GM10847 (cell line): ENCODE results near the gene GALNT2.

Experiments used
- POLR2A ChIP-seq: IDR thresholded peaks from 2 replicates; pipeline ENCODE4 v1.6.1; 2011; ENCODE audit not compliant: insufficient read length; ENCODE audit errors: extremely low read depth

The GALNT2 gene

DNA sequence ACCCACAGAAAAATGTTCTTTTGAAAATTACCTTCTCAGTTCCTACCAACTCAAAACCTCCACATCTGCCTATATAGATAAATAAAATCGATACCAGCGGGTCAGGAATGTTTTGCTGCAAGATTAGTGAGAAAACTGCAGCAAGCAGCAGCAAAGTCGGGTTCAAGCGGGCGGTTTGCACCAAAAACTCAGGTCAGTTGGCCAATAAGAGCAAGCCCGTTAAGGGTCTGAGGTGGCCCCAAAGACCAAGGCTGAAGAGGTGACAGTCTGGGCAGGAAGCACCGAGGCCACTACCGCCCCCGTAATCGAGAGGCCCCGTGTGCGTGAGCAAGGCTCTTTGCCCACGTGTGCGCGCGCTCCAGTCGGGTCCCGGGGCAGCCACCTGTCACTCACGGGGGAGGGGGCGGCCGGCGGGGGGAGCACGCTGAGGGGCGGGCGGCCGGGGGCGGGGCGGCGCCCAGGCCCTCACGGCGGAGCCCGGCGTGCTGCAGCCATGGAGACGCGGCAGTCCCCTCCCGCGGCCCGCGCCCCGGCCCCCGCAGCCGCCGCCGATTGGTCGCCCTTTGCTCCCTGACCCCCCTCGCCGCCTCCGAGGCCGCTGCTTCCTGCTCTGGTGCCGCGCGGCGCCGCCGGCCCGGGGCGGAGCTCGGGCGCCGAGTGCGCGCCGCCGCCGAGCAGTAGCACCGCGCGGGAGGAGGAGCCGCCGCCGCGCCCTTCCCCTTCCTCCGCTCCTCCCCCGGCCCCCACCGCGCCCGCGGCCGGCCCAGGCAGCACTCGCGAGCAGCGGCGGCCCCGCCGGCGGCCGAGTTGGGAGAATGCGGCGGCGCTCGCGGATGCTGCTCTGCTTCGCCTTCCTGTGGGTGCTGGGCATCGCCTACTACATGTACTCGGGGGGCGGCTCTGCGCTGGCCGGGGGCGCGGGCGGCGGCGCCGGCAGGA, at the start of gene GALNT2:
Gene GALNT2, plus strand, starts transcription at position 773 of the 939 bp plus-strand sequence. Its CDS starts 43 bp downstream, at position 816.
- TF ChIP-seq POLR2A: peak; percentile 93

DNA sequence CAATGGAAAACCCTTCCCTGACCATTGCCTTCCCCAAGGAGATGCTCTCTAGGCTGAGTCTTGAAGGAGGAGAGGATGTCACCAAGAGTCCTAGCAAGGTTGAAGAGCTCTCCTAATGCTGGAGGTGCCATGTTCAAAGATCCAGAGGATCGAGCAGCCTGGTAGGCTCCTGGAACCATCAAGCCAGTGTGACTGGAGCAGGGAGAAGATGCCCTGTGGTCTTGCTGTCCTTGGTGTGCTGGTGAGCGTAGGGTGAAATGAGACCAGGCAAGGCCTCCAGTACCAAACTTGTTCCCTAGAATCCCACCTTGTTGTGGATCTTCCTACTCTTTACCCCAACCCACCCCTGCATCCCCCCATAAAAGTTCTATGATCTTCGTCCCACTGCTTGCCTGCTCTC, 46.6 kb upstream of the GALNT2 start:
- no peak for TF ChIP-seq POLR2A

DNA sequence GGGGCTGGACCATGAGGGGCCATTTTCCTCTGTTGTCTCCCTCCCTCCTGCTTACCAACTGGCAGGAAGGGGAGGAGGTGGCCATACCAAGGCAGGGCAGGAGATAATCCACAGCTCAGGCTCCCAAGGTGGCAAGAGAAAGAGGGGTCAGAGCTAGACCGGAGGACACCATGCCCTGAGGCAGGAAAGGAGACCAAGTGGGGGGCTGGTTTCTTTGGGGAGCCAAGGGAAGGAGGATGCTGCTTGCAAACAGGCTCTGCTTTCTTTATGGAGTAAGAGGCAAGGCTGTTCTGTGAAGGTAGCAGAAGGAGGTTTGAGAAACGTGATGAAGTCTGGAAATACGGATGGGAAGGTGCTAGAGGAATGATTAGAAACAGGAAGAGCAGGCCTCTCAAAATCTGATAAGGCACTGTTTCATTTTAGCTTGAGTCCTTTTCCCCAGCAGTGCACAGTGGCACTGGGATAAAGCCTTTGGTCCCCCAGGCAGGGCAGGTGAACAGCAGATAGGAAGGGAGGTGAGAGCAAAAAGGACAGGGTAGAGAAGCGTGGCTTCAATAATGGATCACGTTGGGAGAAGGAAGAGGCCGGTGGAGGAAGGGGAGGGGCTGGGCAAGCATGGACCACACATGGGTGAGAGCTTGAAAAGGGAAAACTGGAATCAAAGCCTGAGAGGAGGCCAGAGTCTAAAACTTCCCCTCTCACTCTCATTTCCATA, 44.2 kb upstream of the GALNT2 start:
- TF ChIP-seq POLR2A: no peak

DNA sequence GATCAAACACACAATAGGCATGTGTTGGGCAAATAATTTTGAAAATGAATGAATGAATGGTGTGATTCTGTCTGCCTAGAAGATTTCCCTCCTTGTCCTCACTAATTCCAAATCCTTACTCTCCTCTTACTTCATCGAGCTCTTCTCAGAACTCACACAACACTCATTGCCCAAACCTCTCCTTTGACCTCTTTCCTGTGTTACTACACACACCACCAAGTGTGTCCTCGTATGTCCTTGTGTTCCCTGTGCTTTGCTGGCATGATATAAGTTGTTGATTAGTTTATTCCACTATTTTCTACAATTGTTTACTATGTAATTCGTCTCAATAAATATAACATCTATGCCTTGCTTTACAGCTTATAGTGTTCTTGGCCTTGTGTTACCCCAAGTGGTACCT, 41.4 kb upstream of the GALNT2 start:
- TF ChIP-seq POLR2A: no peak

DNA sequence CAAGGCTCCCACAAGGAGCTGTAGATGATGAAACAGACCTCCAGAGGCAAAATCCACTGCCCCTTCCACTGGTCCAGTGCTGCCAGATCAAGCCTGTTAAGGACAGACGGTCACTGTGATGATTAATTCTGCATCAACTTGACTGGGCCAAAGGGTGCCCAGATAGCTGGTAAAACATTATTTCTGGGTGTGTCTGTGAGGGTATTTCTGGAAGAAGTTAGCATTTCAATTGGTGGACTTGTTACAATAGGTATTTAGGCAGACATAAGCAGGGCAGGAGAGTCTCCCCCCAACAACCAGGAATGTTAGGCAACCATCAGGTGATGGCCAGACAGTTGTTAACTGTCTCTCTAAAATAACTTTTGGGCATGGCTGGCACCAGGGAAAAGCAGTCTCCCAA, 40.9 kb upstream of the GALNT2 start:
- TF ChIP-seq POLR2A: no peak

DNA sequence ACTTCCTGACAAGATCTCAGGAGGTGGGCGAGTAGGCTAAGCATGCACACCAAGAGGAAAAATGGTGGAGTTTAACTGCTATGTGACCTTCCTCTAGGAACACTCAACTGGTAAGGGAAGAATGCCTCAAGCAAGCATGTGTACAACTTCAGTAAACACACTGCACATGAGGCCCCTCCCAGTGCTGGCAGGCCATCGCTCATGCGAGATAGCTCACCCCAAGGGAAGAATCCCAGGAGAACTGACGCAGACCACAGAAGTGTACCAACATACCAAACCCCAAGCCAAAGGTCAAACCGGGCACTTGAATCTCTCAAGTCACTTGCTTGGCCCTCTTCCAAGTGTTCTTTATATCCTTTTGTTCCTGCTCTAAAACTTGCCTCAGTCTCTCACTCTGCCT, 40.5 kb upstream of the GALNT2 start:
- TF ChIP-seq POLR2A: no peak

DNA sequence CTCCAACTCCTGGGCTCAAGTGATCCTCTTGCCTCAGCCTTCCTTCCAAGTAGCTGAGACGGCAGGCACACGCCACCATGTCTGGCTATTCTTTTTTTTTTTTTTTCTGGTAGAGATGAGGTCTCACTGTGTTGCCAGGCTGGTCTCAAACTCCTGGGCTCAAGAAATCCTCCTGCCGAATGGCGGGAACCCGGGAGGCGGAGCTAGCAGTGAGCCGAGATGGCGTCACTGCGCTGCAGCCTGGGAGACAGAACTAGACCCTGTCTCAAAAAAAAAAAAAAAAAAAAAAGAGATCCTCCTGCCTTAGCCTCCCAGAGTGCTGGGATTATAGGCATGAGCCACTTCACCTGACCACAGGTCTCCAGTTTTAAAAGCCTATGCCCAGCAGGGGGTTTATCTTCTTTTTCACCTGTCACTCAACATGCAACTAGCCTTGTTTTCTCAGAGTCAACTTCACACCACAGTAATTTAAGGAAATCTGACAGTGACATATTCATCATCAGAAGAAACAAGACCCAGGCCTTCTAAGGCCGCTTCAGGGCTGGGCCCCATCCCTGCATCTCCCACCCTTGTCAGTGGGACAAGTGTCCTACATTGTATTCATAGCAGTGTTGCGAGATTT, 38.3 kb upstream of the GALNT2 start:
- no peak for TF ChIP-seq POLR2A

DNA sequence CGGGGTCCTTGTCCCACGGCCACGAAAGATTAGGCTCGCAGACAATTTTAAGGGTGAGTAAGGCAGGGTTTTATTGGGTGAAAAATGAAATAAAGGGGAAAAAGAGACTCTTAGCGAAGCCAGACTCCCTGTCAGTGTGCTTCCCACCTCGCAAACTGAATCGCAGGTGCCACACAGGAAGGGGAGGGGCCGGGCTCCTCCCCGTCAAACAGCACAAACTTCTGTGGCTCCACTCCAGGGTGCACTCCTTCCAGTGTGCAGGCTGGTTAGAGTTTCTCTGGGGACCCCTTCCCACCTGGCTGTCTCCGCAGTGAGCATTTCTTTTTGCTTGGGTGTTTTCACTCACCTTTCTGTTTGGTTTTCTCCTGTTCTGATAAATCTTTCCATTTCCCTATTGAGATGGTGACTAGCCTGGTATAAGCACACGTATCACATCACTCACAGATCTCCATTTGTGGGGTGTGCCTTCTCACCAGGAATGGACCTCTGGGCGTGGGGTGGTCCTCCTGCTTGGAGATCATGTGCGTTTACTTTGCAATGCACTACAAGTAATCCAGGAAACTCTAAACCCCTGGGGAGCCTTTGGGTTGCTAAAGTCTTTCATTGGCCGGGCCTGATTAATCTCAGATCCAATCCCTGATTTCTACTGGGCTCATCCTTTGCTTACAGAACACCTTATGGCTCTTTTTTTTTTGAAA, 37.6 kb upstream of the GALNT2 start:
- no peak for TF ChIP-seq POLR2A

DNA sequence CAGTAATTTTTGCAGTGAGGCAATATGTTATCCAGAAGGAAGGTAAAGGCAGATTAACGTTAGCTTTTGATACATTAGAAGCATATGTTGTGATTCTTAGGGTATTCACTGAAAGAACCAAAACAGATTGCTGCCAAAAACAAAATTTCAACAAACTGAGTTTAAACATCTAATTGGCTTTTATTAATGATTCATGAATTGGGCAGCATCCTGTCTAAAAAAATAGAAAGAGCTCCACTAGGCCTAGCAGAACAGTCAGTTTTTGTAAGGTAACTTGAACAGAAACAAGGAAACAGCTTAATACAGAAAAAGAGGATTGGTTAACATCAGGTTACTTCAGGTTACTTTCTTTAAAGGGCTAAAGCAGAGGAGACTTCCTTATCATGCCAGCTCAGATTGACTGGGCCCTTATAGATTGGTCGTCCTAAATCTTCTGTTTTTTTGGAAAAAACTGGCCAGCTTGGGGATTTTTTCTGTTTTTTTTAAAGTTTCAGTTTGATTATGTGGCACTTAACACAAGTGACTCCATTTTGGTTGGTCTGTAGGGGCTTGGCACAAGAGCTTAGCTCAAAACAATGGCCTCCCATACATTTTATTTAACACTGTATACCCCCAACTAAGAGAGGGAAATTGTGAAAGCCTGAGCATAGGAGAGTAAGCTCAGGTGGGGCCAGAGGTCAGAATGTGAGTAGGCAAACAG, 36.8 kb upstream of the GALNT2 start:
- TF ChIP-seq POLR2A: no peak

DNA sequence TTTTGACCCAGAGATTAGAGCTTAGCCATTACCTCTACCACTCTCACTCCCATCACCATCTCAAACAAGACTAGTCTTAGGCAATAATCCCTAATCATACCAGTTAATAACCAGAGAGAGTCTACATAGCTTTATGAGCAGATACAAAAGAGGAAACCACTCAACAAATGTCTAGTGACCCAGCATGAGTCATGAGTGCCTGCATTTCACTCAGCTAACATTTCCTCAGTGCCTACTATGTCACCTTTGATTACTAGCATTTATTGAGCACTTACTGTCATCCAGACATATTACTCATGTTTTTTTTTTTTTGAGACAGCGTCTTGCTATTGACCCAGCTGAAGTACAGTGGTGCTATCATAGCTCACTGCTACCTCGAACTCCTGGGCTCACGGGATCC, 35.9 kb upstream of the GALNT2 start:
- no peak for TF ChIP-seq POLR2A

DNA sequence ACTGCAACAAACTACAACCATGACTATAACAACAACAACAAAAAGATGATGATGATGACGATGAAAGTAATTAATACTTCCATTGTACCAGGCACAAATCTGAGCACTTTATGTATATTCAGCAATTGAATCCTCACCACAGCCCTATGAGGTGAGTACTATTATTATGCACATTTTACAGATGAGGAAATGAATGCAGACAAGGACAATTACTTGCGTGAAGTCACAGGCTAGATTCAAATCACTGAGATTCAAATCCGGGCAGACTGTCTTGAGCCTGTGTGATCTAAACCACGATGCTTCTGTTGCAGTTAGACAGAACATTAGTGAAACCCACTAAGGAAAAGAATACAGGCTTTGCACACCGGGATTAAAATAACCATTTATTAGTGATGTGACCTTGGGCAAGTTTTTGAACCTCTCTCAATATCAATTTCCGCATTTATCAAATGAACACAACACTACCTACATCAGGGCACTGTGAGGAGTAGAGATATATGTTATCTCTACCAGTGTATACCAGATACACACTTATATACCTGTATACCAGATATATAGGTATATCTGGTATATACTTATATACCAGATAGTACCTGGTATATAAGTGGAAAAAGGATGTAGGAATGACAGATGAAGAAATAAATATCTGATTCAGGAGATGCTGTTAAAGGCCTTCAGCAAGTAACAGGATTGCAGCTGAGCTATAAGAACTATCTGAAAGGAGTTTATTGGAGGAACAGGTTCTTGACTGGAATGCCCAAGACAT, 34.3 kb upstream of the GALNT2 start:
- TF ChIP-seq POLR2A: no peak

DNA sequence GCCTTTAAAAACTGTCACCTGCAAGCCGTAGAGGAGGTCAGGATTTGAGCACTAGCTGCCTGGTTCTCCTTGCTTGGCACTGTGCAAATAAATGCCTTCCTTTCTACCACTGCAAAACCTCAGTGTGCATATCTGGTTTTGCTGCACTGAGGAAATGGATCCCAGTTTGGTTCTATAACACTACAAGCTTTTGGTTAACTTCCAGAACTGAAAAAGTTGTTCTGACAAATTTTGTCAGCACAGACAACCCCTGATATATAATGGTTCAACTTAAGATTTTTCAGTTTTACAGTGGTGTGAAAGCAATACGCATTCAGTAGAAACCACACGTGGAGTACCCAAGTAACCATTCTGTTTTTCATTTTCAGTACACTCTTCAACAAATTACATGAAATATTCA, 29.8 kb upstream of the GALNT2 start:
- no peak for TF ChIP-seq POLR2A

DNA sequence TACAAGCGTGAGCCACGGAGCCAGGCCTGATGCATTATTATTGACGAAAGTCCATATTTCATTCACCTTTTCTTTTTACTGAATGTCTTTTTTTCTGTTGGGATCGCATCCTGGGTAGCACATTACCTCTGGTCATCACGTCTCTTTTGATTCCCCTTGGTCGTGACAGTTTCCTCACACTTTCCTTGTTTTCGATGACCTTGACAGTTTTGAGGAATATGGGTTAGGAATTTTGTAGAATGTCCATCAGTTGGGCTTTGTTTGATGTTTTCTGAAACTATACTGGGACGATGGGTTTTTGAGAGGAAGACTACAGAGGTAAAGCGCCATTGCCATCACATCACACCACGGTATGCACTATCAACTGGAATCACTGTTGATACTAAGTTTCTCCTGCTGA, 26.6 kb upstream of the GALNT2 start:
- no peak for TF ChIP-seq POLR2A

DNA sequence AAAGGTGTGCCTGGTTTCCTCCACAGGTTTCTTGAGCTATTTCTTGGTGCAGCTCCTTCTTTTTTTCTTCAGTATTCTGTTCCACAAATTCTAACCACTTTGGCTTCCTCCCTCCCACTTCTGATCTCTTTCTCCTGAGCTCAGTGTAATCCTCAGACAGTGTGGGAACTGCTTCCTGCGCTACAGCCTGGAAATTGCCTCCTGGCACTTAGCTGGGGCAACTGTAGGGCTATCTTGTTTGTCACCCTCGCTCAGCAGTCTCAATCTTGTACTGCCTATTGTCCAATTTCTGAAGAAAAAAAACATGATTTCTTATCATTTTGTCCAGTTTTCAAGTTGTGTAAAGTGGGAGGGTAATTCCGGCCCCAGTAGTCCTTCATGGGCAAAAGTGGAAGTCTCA, 24.0 kb upstream of the GALNT2 start:
- TF ChIP-seq POLR2A: no peak
